Astrocyte of the cerebellum (primary cell): Measurements from ENCODE around the gene PCDHA1.

ENCODE experiments used
- DNase-seq: peaks from one replicate; pipeline ENCODE4 v3.0.0-alpha.2; 2011; ENCODE audit warnings: low read depth
- H3K4me3 ChIP-seq: 2 replicates; pipeline ENCODE4 v1.5.1; 2011; ENCODE audit warnings: mild to moderate bottlenecking, low read depth, low read length, moderate library complexity
- in situ Hi-C: cut with HindIII; loops from 2 replicates; pipeline ENCODE4 v1.10.0; 2017; ENCODE audit warnings: low sequenced_read_pairs
- TF ChIP-seq, protein P1 (sequence below): IDR thresholded peaks from 2 replicates; pipeline ENCODE4 v1.5.1; 2012; ENCODE audit warnings: low read length, low read depth, moderate library complexity, mild to moderate bottlenecking; ENCODE audit errors: missing control alignments

The PCDHA1 gene

DNA sequence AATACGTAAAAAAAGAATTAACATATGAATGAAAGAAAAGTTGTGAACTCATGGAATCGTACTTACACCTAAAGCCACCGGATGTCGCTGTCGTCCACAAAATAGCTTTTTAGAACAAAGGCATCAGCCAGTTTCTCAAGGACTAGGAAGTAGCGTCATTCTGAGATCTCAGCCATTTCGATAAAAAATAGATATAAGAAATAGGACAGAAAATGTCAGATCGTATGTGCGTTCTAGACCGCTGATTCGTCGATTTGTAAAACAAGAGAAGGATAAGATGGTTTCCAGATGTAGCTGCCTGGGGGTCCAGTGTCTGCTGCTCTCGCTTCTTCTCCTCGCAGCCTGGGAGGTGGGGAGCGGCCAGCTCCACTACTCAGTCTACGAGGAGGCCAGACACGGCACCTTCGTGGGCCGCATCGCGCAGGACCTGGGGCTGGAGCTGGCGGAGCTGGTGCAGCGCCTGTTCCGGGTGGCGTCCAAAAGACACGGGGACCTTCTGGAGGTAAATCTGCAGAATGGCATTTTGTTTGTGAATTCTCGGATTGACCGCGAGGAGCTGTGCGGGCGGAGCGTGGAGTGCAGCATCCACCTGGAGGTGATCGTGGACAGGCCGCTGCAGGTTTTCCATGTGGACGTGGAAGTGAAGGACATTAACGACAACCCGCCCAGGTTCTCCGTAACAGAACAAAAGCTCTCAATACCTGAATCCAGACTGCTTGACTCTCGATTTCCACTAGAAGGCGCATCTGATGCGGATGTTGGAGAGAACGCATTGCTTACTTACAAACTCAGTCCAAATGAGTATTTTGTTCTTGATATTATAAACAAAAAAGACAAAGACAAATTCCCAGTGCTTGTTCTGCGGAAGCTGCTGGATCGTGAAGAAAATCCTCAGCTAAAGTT lies 70.1 kb downstream of the PCDHA1 start, which contains the start of gene PCDHA10:
TSS of gene PCDHA10 (plus strand) at position 126 of the 903 bp plus-strand sequence. CDS start at position 278, 152 bp downstream.
- no peak for DNase-seq
- TF ChIP-seq, protein P1, sequence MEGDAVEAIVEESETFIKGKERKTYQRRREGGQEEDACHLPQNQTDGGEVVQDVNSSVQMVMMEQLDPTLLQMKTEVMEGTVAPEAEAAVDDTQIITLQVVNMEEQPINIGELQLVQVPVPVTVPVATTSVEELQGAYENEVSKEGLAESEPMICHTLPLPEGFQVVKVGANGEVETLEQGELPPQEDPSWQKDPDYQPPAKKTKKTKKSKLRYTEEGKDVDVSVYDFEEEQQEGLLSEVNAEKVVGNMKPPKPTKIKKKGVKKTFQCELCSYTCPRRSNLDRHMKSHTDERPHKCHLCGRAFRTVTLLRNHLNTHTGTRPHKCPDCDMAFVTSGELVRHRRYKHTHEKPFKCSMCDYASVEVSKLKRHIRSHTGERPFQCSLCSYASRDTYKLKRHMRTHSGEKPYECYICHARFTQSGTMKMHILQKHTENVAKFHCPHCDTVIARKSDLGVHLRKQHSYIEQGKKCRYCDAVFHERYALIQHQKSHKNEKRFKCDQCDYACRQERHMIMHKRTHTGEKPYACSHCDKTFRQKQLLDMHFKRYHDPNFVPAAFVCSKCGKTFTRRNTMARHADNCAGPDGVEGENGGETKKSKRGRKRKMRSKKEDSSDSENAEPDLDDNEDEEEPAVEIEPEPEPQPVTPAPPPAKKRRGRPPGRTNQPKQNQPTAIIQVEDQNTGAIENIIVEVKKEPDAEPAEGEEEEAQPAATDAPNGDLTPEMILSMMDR: no peak
- no peak within 1 kb of the TSS for H3K4me3 ChIP-seq
- in situ Hi-C loops: no loop called here

DNA sequence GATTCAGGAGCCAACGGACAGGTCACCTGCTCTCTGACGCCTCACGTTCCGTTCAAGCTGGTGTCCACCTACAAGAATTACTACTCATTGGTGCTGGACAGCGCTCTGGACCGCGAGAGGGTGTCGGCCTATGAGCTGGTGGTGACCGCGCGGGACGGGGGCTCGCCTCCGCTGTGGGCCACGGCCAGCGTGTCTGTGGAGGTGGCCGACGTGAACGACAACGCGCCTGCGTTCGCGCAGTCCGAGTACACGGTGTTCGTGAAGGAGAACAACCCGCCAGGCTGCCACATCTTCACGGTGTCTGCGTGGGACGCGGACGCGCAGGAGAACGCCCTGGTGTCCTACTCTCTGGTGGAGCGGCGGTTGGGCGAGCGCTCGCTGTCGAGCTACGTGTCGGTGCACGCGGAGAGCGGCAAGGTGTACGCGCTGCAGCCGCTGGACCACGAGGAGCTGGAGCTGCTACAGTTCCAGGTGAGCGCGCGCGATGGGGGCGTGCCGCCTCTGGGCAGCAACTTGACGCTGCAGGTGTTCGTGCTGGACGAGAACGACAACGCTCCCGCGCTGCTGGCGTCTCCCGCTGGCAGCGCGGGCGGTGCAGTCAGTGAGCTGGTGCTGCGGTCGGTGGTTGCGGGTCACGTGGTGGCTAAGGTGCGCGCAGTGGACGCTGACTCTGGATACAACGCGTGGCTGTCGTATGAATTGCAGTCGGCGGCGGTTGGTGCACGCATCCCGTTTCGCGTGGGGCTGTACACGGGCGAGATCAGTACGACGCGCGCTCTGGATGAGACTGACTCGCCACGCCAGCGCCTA lies 71.4 kb downstream of the PCDHA1 start:
- H3K4me3 ChIP-seq: no peak overlapping the region
- TF ChIP-seq, protein P1: no peak
- in situ Hi-C loops: no loop called here
- DNase-seq: no peak

DNA sequence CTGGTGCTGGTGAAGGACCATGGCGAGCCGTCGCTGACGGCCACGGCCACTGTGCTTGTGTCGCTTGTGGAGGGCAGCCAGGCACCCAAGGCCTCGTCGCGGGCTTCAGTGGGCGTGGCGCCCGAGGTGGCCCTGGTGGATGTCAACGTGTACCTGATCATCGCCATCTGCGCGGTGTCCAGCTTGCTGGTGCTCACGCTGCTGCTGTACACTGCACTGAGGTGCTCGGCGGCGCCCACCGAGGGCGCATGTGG lies 72.0 kb downstream of the PCDHA1 start:
- TF ChIP-seq, protein P1: no peak
- no peak for DNase-seq
- no peak overlapping the region for H3K4me3 ChIP-seq
- in situ Hi-C loops: no loop called here

DNA sequence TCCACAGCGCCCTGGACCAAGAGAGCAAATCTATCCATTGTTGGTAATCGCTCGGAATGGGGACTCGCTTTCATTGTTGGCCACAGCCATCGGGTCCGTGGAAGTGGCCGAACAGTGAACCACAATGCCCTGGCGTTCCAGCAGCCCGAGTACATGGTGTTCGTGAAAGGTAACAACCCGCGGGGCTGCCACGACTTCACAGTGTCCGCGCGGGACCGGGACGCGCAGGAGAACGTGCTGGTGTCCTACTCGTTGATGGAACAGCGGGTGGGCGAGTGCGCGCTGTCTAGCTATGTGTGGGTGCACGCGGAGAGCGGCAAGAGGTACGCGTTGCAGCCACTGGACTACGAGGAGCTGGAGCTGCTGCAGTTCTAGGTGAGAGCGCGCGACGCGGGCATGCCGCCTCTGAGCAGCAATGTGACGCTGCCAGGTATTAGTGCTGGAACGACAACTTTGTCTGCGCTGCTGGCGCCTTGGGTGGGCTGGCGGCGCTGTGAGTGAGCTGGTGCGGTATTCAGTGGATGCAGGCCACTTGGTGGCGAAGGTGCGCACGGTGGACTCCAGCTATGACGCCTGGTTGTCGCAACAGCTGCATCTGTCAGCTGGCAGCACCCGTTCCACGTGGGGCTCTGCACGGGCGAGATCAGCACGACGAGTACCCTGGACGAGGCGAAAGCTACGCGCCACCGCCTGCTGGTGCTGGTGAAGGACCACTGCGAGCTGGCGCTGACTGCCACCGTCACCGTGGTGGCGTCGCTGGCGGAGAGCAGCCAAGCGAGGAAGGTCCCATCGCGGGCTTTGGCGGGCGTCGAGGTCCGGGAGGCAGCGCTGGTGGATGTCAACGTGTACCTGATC lies 76.7 kb downstream of the PCDHA1 start:
- in situ Hi-C loops: no loop called here
- H3K4me3 ChIP-seq: no peak overlapping the region
- TF ChIP-seq, protein P1: no peak
- no peak for DNase-seq

DNA sequence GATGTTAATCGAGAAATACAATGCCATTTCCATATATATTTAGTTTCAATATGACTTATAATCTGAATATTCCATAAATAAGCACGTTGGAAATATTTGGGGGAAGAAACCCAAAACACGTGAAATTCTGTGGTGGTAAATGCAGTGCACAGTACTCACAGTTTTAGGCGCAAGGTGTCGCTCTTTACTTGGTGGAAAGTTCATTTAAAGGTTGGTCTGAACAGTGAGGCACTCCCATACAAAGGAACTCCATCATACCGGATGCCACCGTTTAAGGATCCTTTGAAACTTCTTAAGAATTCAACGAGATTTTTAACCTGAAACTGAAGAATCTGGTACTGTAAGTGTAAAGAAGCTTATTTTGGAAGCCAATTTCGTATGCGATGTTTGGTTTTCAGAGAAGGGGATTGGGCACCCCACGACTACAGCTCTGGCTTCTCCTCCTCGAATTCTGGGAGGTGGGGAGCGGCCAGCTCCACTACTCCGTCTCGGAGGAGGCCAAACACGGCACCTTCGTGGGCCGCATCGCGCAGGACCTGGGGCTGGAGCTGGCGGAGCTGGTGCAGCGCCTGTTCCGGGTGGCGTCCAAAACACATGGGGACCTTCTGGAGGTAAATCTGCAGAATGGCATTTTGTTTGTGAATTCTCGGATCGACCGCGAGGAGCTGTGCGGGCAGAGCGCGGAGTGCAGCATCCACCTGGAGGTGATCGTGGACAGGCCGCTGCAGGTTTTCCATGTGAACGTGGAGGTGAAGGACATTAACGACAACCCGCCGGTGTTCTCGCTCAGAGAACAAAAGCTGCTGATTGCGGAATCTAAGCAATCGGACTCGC lies 83.0 kb downstream of the PCDHA1 start, which contains the start of gene PCDHA11:
TSS of gene PCDHA11 (plus strand) at position 237 of the 834 bp plus-strand sequence. CDS start at position 384, 147 bp downstream.
- no peak within 1 kb of the TSS for H3K4me3 ChIP-seq
- in situ Hi-C loops: no loop called here
- no peak for DNase-seq
- TF ChIP-seq, protein P1: peak; percentile 3
